Mesothelial cell of epicardium (in vitro differentiated cells): ENCODE data around the gene TXNRD3. TPM values are rescaled to one million over a fixed set of nuclear protein-coding genes. Genes with fewer than 3 reads are reported as not detected.

Source experiments
- DNase-seq, 2 experiments: peaks; one replicate each; pipeline ENCODE4 v3.0.0; 2021; ENCODE audit warnings: low spot score in 2 of 2; ENCODE audit not compliant: unreplicated experiment in 2 of 2
- H3K27ac Mint-ChIP-seq: 2 replicates; pipeline ENCODE4 v1.8.0; 2021; ENCODE audit warnings: mixed read lengths
- H3K27me3 Mint-ChIP-seq: 2 replicates; pipeline ENCODE4 v1.8.0; 2021; ENCODE audit warnings: low read depth, mixed read lengths
- H3K36me3 Mint-ChIP-seq: 2 replicates; pipeline ENCODE4 v1.8.0; 2021; ENCODE audit warnings: mixed read lengths
- H3K4me1 Mint-ChIP-seq: 2 replicates; pipeline ENCODE4 v1.8.0; 2021; ENCODE audit warnings: mixed read lengths
- H3K4me3 Mint-ChIP-seq: 2 replicates; pipeline ENCODE4 v1.8.0; 2021; ENCODE audit warnings: mild to moderate bottlenecking, moderate library complexity, mixed read lengths
- H3K9me3 Mint-ChIP-seq: 2 replicates; pipeline ENCODE4 v1.8.0; 2021; ENCODE audit warnings: mixed read lengths
- CTCF ChIP-seq: fragments of 200-600 bp; sonication (generic); IDR thresholded peaks from one replicate; pipeline ENCODE4 v1.5.0; 2021; ENCODE audit warnings: antibody characterized with exemption; ENCODE audit not compliant: unreplicated experiment
- total RNA-seq: library from RNA; stranded (reverse); gene quantifications from 3 replicates; pipeline ENCODE4 v1.2.1, GENCODE V29; 2021

The TXNRD3 gene
- total RNA-seq, 1 donor from 2014 or later: 18.4 TPM

GRCh38 chr3:126668450-126669401 is 13.8 kb upstream of the TXNRD3 start:
- DNase-seq: no peak
- TF ChIP-seq CTCF: no peak
- Mint-ChIP-seq H3K9me3 (no peaks in the 10 kb centered on the region), H3K36me3 (no peaks in the 10 kb centered on the region), H3K27ac (no peak overlapping the region), H3K4me3 (no peak overlapping the region), H3K4me1 (no peaks in the 10 kb centered on the region), H3K27me3 (peaks cover 25% of the 10 kb centered on the region)

- H3K4me1 Mint-ChIP-seq: no peaks in the 10 kb centered on the region
- no peaks in the 10 kb centered on the region for H3K36me3 Mint-ChIP-seq
- H3K4me3 Mint-ChIP-seq: no peak overlapping the region
- DNase-seq: no peak
- H3K27ac Mint-ChIP-seq: no peak overlapping the region
- no peaks in the 10 kb centered on the region for H3K9me3 Mint-ChIP-seq
- no peak for TF ChIP-seq CTCF
- H3K27me3 Mint-ChIP-seq: peaks cover 34% of the 10 kb centered on the region
Observed at GRCh38 chr3:126667631-126668449, 12.9 kb upstream of the TXNRD3 start.

- peaks cover 44% of the 10 kb centered on the region for H3K27me3 Mint-ChIP-seq
- no peak for TF ChIP-seq CTCF
- no peaks in the 10 kb centered on the region for H3K9me3 Mint-ChIP-seq
Observed at GRCh38 chr3:126666658-126667528, 12.0 kb upstream of the TXNRD3 start.

GRCh38 chr3:126665959-126666657 is 11.2 kb upstream of the TXNRD3 start:
- peaks cover 52% of the 10 kb centered on the region for H3K27me3 Mint-ChIP-seq
- DNase-seq: no peak
- no peak overlapping the region for H3K27ac Mint-ChIP-seq
- no peak for TF ChIP-seq CTCF
- no peaks in the 10 kb centered on the region for H3K4me1 Mint-ChIP-seq
- H3K4me3 Mint-ChIP-seq: no peak overlapping the region
- peaks cover 1% of the 10 kb centered on the region for H3K9me3 Mint-ChIP-seq
- no peaks in the 10 kb centered on the region for H3K36me3 Mint-ChIP-seq

More at GRCh38 chr3:126666658-126667528, 12.0 kb upstream of the TXNRD3 start:
- H3K4me1 Mint-ChIP-seq: no peaks in the 10 kb centered on the region
- H3K4me3 Mint-ChIP-seq: no peak overlapping the region
- no peaks in the 10 kb centered on the region for H3K36me3 Mint-ChIP-seq
- no peak overlapping the region for H3K27ac Mint-ChIP-seq
- DNase-seq: no peak
